GM19035 (cell line): Measurements from ENCODE around the gene SETD1A.
"Not testable (repeated sequence)": the region's sequence is repeated elsewhere in the genome, so short reads cannot be mapped to it uniquely, and the experiment has no call there.

ENCODE experiments used
- ATAC-seq: cut with Tn5 transposase; IDR thresholded peaks from one replicate; pipeline ENCODE4 v1.9.1; 2021; ENCODE audit not compliant: unreplicated experiment

Gene SETD1A

DNA sequence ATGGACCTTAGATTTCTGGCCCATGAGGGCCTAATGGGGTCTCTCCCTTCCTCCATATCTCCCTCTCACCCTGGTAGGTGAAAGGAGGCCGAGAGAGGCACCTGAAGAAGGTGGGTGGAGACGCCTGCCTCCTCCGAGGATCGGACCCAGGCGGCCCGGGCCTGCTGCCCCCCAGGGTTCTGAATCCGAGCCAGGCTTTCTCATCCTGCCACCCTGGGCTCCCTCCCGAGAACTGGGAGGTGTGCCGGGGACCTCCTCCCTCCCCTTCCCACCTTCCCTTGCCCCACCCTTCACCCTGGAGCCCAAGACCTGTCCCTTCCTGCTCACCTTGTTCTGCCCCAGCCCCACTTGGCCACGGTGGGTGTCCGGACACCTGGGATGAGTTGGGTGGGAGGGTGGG lies 29.2 kb upstream of the SETD1A start:
- ATAC-seq: no peak

DNA sequence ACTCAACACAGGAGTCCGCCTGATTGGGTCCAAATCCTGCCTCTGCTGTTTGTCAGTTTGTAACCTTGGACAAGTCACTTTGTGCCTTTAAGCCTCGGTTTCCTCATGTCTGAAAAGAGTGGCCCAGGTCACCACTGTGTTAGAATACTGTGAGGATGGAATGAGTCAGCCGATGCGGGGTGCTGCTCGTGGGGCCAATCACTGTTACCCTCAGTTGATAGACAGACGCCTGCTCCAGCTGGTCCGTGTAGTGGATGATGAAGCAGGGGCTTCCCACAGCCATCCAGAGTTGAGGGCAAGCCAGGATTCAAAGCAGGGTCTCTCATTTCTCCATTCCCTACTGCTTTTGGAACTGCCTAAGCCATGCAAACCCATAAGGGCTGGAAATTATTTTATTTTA lies 28.4 kb upstream of the SETD1A start:
- no peak for ATAC-seq

DNA sequence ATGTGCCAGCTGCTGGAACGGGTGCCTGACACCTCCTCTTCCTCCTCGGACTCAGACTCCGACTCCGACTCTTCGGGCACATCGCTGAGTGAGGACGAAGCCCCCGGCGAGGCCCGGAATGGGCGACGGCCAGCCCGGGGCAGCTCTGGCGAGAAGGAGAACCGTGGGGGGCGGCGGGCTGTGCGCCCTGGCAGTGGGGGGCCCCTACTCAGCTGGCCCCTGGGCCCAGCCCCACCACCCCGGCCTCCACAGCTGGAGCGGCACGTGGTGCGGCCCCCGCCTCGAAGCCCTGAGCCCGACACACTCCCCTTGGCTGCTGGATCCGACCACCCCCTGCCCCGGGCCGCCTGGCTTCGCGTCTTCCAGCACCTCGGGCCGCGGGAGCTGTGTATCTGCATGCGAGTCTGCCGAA lies 27.4 kb upstream of the SETD1A start:
- no peak for ATAC-seq

DNA sequence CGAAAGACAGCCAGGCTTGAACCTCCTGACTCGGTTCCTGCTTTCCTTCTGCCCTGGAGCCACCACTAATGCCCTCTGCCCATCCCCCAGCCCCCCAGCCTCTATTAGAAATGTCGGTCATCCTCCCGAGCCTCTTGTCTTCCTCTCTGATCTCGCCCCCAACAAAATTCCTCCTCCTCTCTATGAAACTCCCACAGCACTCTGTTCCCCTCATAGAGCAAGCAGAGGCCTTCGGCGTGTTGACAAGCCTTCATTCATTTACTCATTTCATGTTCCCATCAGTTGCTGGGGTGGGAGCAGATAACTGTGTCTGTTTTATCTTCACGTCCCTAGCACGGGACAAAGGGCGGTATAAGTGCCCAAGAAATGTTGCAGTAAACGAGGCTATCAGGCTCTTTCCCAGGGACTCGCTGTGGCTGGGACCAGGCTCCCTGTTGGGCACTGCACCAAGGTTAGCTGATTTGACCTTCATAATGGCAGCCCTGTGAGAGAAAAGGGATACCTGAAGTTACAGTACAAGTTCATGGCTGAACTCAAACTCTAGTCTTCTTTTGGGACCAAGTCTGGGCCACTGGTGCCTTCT lies 26.4 kb upstream of the SETD1A start:
- ATAC-seq: no peak

DNA sequence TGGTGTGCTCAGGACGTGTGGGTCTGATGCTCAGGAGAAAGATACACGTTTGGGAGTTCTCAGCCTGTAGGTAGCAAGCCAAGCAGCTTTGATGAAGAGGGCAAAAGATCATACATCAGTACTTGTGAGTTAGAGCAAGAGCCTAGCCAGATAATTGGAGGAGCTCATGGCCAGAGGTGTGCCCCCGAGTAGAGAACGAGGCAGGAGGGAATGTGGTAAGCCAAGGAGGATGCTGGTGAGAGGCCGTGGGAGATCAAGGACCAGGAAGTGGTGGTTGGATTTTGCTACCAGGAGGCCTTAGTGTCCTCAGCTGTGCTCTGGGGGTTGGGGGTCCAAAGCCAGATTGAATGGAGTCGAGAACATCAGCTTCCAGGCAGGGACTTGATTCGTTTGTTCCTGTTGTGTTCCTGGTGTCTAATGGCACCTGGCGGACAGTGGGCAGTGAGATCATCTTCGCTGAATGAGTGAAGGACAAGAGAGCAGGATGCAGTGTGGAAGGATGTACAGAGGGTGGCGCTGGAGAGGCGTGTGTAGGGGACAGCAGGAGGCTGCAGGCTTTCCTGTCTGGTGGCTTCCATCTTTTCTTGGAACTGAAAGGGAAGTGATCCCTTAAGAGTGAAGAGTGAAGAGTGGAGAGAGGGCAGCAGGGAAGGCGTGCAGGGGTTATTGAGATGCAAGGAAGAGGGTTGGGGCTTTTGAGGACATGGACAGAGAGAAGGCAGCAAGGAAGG lies 22.6 kb upstream of the SETD1A start:
- ATAC-seq: no peak

DNA sequence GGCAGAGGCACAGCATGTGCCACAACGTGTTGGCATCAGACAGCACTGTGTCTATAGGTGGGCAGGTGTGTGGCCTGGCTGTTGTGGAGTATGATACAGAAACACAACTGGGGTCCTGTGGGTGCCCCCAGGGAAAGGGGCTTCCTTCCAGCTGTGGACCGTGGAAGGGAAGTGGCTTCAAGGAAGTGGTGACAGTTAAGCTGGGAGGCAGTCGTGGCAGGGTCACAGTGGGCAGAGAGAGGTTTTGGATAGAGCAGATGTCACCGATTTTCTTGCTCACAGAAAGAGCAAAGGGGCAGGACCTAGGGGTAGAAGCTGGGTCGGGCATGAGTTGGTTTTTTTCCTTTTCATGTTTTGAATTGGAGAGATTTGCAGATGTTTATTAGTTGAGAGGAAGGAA lies 19.9 kb upstream of the SETD1A start:
- no peak for ATAC-seq

DNA sequence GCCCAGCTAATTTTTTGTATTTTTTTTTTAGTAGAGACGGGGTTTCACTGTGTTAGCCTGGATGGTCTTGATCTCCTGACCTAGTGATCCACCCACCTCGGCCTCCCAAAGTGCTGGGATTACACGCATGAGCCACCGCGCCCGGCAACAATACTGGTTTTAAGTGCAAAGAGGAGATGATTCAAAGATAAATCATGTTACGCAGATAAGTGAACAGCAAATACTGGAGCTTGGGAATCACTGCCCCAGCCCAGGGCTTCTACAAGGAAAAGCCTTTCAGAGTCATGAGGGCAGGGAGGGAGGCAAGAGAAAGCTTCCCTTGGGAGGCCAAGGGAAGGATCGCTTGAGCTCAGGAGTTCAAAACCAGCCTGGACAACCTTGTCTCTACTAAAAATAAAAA lies 18.0 kb upstream of the SETD1A start:
- not testable (repeated sequence) for ATAC-seq

DNA sequence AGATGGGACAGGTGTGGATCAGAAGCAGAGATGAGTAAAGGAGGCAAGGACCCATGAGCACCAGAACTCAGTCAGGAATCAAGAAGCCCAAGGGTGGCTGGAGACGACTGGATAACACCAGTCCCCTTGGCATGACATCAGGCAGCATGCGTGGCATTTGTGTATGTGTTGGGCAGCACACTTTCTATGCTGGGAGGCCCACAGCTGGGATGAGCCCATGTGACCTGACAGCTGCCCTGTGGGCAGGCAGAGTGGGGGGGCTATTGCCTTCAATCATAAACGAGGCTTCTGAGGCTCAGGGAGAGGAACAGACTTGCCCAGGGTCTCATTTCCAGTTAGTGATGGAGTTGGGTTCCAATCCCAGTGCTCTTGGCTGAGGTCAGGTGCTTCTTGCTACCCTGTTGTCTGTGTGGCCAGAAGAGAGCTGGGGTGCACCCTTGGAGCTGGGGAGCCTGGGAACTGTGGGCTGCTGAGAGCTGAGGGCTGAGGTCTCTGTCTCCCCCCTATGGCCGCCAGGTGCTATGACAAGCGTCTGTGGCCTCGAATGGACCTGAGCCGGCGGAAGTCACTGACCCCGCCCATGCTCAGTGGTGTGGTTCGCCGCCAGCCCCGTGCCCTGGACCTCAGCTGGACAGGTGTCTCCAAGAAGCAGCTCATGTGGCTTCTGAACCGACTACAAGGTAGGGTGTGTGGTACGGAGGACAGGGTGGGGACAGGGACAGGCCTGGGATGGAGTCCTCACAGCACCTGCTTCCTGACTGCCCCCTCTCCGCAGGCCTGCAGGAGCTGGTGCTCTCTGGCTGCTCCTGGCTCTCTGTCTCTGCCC lies 15.7 kb upstream of the SETD1A start:
- peak; percentile 86 for ATAC-seq

DNA sequence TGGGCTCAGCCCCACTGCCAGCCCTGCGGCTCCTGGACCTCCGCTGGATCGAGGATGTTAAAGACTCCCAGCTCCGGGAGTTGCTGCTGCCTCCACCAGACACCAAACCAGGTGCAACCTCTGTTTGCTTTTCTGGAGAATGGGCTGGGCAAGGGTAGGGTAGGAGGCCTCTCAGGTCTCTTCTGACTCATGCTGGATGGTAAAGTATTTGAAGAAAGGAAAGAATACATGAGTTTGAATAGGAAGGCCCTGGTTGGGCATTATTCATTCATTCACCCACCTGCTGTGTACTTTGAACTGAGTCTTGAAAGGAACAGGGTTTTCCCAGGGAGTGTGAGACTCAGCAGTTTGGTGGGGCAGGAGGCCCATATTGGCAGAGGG lies 15.1 kb upstream of the SETD1A start:
- no peak for ATAC-seq

DNA sequence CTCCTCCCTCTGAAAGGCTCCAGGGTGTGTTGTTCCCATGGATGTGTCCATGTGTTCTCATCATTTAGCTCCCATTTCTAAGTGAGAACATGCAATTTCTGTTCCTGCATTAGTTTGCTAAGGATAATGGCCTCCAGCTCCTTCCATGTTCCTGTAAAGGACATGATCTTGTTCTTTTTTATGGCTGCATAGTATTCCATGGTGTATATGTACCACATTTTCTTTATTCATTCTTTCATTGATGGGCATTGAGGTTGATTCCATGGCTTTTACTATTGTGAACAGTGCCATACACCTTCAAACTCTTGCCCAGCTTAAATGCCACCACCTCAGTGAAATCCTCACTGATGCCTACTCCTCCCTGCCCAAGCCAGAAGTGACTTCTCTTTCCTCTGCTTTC lies 13.2 kb upstream of the SETD1A start:
- ATAC-seq: no peak

DNA sequence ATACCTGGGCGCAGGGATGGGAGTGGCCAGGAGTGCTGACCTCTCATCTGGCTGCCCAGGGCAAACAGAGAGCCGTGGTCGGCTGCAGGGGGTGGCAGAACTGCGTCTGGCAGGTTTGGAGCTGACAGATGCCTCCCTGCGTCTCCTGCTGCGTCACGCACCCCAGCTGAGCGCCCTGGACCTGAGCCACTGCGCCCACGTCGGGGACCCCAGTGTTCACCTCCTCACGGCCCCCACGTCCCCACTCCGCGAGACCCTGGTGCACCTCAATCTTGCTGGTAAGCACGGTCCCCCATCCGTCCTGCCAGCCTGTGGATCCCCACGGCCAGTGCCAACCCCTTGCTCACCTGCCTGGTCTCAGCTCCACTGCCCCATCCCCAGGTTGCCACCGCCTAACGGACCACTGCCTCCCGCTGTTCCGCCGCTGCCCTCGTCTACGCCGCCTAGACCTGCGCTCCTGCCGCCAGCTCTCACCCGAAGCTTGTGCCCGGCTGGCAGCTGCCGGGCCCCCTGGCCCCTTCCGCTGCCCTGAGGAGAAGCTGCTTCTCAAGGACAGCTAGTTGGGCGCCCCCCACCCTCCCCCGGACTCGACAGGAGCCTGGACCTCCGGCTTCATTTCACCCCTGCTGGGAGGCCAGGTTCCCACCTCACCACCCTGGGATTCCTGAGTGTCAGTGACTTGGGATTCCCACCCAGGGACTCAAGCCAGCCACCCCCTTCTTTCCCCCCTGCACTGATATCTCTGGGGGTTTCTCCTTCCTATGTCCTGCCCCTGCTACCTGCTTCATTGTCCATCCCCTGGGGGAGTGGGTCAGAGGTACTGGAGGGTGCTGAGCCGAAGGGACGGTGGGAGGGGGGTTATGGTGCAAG lies 10.6 kb upstream of the SETD1A start:
- no peak for ATAC-seq

DNA sequence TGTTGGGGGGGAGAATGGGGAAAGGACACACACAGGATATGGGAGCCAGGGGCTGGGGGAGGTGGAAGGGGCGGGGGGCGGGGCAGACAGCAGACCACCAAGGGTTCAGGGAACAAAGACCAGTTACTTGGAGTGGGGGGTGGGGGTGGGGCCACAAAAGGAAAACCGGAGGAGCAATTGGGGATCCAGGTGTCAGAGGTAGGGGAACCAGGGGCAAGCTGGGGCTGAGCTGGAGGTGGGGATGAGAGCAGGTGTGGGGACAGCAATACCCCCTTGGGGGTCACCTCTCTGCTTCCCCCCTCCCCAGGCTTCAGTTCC lies 10.1 kb upstream of the SETD1A start:
- no peak for ATAC-seq

DNA sequence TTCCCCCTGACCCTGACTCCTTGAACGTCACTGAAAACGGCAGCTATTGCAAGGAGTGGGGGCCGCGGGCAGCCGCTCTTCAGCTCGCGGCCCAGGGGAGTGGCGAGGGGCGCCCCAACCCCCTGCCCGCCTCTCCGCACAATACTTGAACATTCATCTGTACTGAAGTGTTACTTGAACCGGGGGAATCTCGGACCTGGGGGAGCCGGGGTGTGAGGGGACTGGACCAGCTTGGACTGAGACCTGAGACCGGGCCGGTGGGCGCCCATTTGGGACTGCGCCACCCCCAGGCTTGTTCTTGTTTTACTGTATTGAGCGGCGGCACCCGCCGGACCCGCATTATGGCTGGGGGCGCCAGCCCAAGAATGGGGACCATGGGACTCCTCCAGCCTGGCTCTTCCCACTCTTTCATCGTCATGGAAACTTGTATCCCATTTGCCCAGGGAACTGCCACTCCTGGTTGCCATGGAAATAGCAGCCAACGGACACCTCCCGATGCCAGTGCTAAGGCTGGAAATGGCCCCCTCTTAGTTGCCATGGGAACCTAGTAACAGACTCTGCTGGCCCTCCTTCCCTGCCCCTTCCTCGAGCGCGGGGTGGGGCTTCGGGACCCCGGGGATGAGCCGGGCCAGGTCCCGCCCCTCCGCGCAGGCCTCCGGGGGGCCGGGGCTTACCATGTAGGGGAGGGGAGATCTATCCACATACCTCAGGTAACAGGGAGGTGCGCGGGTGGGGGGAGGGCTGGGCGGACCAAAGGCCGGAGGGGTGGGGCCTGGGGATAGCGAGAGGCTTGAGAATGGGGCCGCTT lies 9.5 kb upstream of the SETD1A start:
- no peak for ATAC-seq

DNA sequence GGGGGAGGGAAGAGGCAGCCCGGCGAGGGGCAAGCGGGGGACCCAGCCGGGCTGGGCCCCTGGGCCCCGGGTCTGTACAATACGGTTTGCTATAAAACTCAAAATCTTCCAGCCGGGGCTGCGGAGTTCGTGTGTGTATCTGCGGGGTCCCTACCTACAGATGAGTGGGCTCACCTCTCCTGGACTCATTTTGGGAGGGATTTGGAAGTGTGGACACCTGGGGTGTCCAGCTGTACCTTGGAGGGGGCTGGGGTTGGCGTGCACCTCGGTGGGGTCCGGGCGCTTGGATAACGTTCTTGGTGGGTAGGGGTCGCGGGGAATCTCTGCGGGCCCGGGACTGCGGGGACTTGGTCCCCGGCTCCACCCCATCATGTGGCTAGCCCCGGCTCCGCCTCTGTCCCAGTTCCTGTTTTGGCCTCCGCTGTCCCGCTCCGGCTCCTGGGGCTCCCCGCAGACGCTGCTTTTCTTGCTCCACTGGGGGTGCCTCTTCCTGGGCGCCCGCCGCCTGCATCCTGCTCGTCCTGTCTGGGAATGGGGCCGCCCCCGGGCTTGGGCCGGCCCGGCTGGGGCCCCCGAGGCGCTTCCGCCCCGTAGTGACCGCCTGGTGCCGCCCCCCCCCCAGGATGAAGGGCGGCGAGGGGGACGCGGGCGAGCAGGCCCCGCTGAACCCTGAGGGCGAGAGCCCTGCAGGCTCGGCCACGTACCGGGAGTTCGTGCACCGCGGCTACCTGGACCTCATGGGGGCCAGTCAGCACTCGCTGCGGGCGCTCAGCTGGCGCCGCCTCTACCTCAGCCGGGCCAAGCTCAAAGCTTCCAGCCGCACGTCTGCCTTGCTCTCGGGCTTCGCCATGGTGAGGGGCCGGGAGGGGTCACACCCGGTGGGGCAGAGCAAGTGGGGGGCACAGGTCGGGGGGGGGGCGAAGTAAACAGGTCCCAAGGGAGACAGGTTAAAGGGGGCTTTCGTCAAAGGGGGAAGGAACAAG lies 8.6 kb upstream of the SETD1A start, which contains the start of gene ORAI3:
Gene ORAI3 (plus strand): TSS at position 402 of the 983 bp plus-strand sequence. CDS start 222 bp downstream, at position 624.
- ATAC-seq: peak; percentile 57

DNA sequence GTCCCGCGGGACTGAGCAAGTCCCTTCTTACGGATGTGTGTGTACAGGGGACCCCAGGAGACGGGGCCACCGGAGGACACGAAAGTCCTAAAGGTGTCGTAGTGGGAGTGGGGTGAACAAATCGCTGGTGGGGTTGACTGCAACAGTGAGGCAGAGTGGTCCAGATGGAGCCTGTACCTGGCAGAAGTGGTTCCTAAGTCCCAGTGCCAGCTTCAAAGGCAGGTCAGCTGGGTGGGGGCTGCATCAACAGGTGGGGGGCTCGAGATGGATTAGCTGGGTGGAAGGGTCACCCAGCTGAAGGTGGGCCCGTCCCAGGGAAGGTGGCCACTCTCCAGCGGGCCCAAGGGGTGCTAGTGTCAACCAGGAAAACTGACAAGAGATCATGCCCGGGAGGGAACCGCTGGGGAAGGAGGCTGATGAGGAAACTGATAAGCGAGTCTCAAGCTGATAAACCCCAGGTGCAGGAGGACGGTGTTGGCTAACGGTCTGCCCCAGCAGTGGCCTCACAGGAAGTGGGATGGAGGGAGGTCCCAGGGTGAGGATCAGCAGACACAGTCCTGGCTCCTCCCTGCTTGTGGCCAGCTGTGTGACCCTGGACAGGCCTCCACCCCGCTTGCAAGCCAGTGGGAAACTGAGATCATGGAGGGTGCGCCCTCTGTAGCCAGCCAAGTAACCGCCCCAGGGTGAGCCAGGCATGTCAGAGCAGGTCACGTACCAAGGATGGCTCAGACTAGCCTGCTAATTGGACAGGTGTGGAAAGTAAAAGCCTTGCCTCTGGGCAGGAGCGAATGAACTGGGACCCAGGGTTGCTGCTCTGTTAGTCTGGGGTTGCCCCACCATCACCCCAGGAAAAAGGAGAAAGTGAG lies 7.7 kb upstream of the SETD1A start:
- ATAC-seq: peak; percentile 50

DNA sequence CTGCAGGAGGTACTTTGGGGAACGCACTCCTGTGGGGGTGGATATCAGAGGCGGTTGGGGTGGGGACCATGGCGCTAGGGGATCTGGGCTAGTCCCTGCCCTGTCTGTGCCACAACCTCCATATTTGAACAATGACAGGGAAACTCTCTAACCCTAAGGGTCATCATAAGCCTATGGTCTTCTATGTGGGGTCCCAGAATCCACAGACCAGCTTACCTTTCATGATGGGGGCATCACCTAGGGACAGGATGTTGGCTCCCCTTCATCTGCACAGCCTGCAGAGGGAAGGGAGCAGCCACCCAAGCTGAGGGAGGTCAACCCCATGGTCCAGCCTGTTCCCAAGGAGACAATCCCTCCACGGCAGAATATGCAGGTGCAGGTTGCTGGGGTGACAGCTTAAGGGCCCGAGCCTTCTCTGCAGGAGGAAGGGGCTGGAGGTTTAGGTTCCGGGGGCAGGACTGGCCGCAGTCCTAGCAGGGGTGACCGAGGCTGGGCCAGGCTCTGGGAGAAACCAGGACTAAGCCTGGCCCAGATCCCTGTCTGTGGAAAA lies 7.0 kb upstream of the SETD1A start:
- ATAC-seq: no peak

DNA sequence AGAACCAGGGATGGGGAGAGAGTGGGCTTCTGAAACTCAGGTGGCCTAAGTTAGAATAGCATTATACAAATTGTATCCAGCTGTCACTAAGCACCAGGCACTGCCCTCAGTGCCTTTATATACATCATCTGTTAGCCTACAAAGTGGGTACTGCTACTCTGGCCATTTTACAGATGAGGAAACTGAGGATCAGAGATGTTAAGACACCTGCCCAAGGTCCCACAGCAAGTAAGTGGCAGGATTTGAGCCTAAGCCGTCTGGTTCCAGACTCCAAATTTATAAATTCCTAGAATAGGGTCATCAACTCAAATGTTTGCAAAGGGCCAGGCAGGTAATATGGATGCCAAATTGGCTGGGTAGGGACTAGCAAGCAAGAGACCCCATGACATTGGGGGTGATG lies 6.4 kb upstream of the SETD1A start:
- no peak for ATAC-seq

DNA sequence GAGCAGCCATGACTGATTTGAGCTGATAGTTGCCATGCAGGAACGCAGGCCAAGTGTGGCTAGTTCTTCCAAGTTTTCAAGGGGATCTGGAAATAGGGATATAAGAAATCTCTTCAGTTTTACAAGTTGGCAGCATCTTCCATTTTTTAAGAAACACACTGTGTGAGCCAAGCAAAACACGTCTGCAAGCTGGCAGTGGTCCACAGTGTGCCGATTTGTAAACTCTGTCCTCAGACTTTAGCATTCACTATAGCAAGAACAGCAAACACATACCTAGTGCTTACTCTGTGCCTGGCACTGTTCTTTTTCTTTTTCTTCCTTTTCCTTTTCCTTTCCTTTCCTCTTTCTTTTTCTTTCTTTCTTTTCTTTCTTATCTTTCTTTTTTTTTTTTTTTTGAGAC lies 5.8 kb upstream of the SETD1A start:
- ATAC-seq: no peak
